PFSK-1 (cell line): ENCODE data around the gene AK2.

Source experiments
- POLR2AphosphoS5 ChIP-seq: IDR thresholded peaks from 2 replicates; pipeline ENCODE4 v1.6.1; 2012; ENCODE audit warnings: low read depth, mild to moderate bottlenecking, control low read depth, low read length, moderate library complexity
- TF ChIP-seq, protein P1 (sequence below), 2 experiments: IDR thresholded peaks; 2 replicates each; pipeline versions ENCODE4 v1.6.1 to v1.8.0; 2011 to 2012; ENCODE audit warnings: low read depth in 2 of 2, low read length in 2 of 2, control low read depth in 1 of 2, inconsistent platforms in 1 of 2, mild to moderate bottlenecking in 1 of 2, moderate library complexity in 1 of 2; ENCODE audit not compliant: insufficient read depth in 1 of 2

DNA sequence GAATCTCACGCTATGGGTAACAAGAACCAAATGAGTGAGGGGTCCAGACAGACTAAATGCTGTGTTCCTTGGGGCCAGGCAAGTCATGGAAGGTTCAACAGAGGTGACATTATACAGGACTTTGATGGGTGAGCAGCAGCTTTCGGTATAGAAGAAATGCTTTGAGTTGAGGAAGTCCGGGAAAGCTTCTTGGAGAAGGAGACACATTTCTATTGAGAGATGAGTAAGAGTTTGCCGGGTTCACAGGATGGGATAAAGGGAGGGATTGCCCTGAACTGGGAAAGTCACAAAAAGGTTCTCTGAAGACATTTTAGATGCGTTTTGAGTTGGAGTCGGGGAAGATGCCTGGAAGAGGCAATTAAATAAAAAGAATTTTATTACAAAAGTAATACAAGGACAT is 43.7 kb upstream of the AK2 start:
- TF ChIP-seq POLR2AphosphoS5 = no peak
- TF ChIP-seq, protein P1, sequence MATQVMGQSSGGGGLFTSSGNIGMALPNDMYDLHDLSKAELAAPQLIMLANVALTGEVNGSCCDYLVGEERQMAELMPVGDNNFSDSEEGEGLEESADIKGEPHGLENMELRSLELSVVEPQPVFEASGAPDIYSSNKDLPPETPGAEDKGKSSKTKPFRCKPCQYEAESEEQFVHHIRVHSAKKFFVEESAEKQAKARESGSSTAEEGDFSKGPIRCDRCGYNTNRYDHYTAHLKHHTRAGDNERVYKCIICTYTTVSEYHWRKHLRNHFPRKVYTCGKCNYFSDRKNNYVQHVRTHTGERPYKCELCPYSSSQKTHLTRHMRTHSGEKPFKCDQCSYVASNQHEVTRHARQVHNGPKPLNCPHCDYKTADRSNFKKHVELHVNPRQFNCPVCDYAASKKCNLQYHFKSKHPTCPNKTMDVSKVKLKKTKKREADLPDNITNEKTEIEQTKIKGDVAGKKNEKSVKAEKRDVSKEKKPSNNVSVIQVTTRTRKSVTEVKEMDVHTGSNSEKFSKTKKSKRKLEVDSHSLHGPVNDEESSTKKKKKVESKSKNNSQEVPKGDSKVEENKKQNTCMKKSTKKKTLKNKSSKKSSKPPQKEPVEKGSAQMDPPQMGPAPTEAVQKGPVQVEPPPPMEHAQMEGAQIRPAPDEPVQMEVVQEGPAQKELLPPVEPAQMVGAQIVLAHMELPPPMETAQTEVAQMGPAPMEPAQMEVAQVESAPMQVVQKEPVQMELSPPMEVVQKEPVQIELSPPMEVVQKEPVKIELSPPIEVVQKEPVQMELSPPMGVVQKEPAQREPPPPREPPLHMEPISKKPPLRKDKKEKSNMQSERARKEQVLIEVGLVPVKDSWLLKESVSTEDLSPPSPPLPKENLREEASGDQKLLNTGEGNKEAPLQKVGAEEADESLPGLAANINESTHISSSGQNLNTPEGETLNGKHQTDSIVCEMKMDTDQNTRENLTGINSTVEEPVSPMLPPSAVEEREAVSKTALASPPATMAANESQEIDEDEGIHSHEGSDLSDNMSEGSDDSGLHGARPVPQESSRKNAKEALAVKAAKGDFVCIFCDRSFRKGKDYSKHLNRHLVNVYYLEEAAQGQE (IDR thresholded peaks at IDR 0.05; ENCODE audit: insufficient read depth in 1 of 2, low read depth in 2 of 2, low read length in 2 of 2) = no peak
